ENCODE results near the gene NOXO1. TPM values are rescaled to one million over a fixed set of nuclear protein-coding genes. Genes with fewer than 3 reads are reported as not detected.
A peak's percentile ranks its signal among the peaks of the same experiment; 100 is the strongest.
"Not testable (repeated sequence)": the region's sequence is repeated elsewhere in the genome, so short reads cannot be mapped to it uniquely, and the experiment has no call there.

The NOXO1 gene
- total RNA-seq, 1 donor from 2014 or later = not detected

DNA sequence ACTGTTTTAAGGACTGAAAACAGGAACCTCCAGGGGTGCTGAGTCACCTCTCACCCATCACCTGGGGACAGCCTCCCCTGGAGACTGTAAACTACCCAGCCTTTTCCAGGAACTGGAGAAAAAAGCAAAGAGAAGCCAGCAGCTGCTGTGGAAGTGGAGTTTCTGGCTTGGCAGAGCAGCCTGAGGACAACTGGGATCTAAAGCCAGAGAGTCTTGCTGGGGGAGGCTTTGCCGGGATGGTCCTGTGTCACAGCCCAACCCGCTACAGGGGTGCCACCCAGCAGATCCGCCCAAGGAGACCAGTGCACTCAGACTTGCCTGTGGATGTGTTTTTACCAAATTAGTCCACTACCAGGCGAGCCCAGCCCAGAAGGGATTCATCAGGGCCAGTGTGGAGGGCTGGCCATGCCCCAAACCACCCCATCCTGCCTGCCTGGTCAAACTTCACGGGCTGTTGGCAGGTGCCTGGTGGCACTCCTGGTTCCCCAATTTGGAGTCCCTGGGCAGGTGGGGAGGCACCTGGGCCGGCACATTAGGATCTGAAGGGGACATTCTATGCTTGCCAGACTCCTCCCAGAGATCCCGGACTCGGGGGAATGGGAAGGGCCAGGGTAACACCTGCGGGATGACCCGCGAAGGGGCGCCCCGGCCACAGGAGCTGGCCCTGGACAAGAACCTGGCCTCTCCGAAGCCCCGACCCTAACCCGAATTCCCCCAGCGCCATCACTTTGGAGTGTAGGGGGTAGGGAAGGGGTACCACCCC is 39.0 kb downstream of the NOXO1 start:
- DNase-seq (ENCODE audit: low spot score in 2 of 2) = no peak
- peaks cover 36 to 37% of the 10 kb centered on the region in 2 donors for H3K36me3 ChIP-seq
- peaks cover 10 to 11% of the 10 kb centered on the region in 2 donors for H3K4me1 ChIP-seq
- peak overlapping the region; percentile 78 to 81 for H3K27ac ChIP-seq
- peak overlapping the region; percentile 70 to 92 for H3K4me3 ChIP-seq
- no peaks in the 10 kb centered on the region for H3K9me3 ChIP-seq
- no peaks in the 10 kb centered on the region for H3K27me3 ChIP-seq
- TF ChIP-seq, protein P1, sequence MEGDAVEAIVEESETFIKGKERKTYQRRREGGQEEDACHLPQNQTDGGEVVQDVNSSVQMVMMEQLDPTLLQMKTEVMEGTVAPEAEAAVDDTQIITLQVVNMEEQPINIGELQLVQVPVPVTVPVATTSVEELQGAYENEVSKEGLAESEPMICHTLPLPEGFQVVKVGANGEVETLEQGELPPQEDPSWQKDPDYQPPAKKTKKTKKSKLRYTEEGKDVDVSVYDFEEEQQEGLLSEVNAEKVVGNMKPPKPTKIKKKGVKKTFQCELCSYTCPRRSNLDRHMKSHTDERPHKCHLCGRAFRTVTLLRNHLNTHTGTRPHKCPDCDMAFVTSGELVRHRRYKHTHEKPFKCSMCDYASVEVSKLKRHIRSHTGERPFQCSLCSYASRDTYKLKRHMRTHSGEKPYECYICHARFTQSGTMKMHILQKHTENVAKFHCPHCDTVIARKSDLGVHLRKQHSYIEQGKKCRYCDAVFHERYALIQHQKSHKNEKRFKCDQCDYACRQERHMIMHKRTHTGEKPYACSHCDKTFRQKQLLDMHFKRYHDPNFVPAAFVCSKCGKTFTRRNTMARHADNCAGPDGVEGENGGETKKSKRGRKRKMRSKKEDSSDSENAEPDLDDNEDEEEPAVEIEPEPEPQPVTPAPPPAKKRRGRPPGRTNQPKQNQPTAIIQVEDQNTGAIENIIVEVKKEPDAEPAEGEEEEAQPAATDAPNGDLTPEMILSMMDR (IDR thresholded peaks at IDR 0.05) = no peak
- intact Hi-C loops (cut with DNase I) = loop anchor here (2.0 kb wide), 2 partner anchors 13 to 17 kb away; partner anchors contain the start of gene NDUFB10

DNA sequence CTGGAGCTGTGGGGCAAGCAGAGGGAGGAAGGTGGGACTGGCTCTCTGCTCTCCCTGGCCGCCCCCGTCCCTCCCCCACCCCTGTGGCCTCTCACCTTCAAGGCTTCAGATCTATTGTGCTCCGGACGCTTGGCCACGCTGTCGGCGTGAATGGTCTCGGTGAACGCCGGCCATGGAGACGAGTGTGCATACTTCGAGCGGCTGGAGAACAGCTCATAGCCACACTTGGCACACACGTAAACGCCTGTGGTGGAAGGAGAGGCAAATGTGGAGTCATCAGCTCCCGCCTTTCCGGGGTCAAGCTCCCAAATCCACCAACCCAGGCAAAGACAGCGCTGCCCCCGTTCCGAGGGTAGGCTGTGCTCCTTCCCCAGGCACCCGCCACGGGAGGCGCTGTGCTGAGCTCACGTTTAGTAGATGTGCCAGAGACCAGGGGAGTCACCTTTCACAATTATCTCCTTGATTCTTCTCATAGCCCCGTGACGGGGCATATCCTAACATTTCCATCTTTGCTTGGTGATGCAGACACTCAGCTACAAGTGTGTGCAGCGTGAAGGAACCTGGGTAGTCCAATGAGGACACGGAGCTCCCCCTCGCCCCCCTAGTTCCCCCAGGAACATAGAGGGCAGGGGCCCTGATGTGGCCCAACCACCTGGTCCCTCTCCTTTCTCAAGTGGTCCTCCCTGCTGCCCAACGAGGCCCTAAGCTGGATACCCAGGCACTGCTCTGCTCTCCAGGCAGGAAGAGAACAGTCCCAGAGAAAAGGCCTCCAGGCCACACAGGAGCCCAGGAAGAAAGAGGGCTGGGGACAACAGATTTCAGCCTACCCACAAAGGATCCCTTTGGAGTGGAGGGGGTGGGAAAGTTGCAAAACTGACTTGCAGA is 39.9 kb downstream of the NOXO1 start:
- H3K27me3 ChIP-seq = no peaks in the 10 kb centered on the region
- no peak for DNase-seq (ENCODE audit: low spot score in 2 of 2)
- no peaks in the 10 kb centered on the region for H3K9me3 ChIP-seq
- H3K4me3 ChIP-seq = peak overlapping the region; percentile 70 to 92
- H3K27ac ChIP-seq = peak overlapping the region; percentile 78 to 81
- TF ChIP-seq, protein P1 (IDR thresholded peaks at IDR 0.05) = no peak
- intact Hi-C loops (cut with DNase I) = loop anchor here (2.0 kb wide), 2 partner anchors 13 to 17 kb away; partner anchors contain the start of gene NDUFB10
- H3K36me3 ChIP-seq = peaks cover 39 to 42% of the 10 kb centered on the region in 2 donors
- peaks cover 10 to 11% of the 10 kb centered on the region in 2 donors for H3K4me1 ChIP-seq

DNA sequence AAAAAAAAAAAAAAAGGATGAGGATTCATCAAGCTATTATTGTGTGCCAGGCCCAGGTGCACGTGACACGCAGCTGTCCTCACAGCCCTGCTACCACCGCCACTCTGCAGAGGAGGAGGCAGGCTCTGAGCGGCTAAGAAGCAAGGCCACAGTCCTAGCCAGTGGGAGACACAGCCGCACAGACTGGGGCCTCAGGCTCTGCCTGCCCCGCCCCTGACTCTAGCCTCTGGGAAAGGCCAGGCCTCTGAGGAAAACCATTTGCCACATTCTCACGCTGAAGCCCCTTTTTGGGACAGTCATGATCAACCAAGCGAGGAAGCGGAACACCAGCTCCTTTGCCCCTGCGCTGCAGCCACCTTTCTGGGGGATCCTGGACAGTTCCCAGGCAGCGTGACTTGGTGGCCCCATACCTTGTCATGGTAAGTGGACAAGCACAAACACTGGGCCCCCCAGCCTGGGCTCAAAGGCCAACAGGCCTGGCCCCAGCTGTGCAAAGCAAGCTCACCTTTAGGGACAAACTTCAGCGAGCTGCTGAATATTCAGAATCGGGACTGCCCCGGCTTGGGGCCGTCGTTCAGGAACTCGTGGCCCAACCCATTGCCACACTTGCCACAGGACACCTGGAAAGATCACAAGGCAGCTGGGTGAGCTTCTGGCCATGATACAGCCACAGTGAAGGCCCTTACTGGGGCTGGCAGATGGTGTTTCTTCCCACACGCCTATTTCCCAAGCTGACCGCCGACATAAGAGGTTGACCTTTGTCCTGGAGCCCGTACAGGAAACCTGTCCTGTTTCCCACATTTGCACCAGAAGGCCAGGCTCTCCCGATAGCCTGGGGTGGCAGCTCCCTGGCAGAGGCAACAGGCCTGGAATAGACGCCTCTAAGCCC is 40.8 kb downstream of the NOXO1 start:
- DNase-seq (ENCODE audit: low spot score in 2 of 2) = no peak
- TF ChIP-seq, protein P1 (IDR thresholded peaks at IDR 0.05) = no peak
- H3K9me3 ChIP-seq = no peaks in the 10 kb centered on the region
- peaks cover 39 to 42% of the 10 kb centered on the region in 2 donors for H3K36me3 ChIP-seq
- no peak overlapping the region for H3K4me3 ChIP-seq
- intact Hi-C loops (cut with DNase I) = no loop called here
- H3K27me3 ChIP-seq = no peaks in the 10 kb centered on the region
- H3K27ac ChIP-seq = no peak overlapping the region
- peaks cover 10 to 11% of the 10 kb centered on the region in 2 donors for H3K4me1 ChIP-seq

DNA sequence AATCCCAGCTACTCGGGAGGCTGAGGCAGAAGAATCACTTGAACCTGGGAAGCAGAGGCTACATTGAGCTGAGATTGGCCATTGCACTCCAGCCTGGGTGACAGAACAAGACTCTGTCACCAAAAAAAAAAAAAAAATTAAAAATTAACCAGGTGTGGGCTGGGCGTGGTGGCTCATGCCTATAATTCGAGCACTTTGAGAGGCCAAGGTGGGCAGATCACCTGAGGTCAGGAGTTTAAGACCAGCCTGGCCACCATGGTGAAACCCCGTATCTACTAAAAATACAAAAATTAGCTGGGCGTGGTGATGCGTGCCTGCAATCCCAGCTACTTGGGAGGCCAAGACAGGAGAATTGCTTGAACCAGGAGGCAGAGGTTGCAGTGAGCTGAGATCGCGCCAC is 41.4 kb downstream of the NOXO1 start:
- H3K27me3 ChIP-seq; DNase-seq (ENCODE audit: low spot score in 2 of 2); H3K27ac ChIP-seq; H3K4me3 ChIP-seq; H3K9me3 ChIP-seq; intact Hi-C loops (cut with DNase I): not testable (repeated sequence)
- Histone ChIP-seq H3K36me3 (peaks cover 39 to 42% of the 10 kb centered on the region in 2 donors), H3K4me1 (peaks cover 10 to 11% of the 10 kb centered on the region in 2 donors)

DNA sequence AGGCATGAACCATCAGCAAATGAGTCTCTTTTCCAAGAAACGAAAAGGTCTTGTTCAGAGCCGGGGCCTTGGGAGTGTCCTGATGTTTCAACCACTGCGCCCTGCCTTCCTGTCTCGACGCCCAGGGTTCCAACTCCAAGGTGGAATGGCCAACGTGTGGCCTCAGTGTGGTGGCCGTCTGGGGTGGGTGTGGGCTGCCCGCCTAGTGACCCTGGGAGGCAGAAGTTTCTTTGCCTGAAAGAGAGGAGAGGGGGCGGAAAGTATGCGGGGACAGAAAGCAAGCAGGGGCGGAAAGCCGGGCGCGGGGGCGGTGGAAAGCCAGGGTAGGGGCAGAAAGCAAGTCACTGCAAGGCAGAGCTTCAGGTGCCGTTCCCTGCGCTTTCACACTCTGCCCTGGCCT is 42.4 kb downstream of the NOXO1 start:
- intact Hi-C loops (cut with DNase I) = no loop called here
- H3K36me3 ChIP-seq = peaks cover 39 to 42% of the 10 kb centered on the region in 2 donors
- TF ChIP-seq, protein P1 (IDR thresholded peaks at IDR 0.05) = no peak
- no peak overlapping the region for H3K4me3 ChIP-seq
- no peaks in the 10 kb centered on the region for H3K9me3 ChIP-seq
- peaks cover 10 to 11% of the 10 kb centered on the region in 2 donors for H3K4me1 ChIP-seq
- DNase-seq (ENCODE audit: low spot score in 2 of 2) = no peak
- no peak overlapping the region for H3K27ac ChIP-seq
- no peaks in the 10 kb centered on the region for H3K27me3 ChIP-seq

Measured in ascending aorta (tissue), 2 donors.